Stromal cell of bone marrow (primary cell): Measurements from ENCODE around the gene TREH.
A peak's percentile ranks its signal among the peaks of the same experiment; 100 is the strongest.
"Not testable (repeated sequence)": the region's sequence is repeated elsewhere in the genome, so short reads cannot be mapped to it uniquely, and the experiment has no call there.

ENCODE experiments used
- DNase-seq: peaks from one replicate; pipeline ENCODE4 v3.0.0-alpha.2; 2012; ENCODE audit warnings: low read depth

TREH gene, protein sequence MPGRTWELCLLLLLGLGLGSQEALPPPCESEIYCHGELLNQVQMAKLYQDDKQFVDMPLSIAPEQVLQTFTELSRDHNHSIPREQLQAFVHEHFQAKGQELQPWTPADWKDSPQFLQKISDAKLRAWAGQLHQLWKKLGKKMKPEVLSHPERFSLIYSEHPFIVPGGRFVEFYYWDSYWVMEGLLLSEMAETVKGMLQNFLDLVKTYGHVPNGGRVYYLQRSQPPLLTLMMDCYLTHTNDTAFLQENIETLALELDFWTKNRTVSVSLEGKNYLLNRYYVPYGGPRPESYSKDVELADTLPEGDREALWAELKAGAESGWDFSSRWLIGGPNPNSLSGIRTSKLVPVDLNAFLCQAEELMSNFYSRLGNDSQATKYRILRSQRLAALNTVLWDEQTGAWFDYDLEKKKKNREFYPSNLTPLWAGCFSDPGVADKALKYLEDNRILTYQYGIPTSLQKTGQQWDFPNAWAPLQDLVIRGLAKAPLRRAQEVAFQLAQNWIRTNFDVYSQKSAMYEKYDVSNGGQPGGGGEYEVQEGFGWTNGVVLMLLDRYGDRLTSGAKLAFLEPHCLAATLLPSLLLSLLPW

DNA sequence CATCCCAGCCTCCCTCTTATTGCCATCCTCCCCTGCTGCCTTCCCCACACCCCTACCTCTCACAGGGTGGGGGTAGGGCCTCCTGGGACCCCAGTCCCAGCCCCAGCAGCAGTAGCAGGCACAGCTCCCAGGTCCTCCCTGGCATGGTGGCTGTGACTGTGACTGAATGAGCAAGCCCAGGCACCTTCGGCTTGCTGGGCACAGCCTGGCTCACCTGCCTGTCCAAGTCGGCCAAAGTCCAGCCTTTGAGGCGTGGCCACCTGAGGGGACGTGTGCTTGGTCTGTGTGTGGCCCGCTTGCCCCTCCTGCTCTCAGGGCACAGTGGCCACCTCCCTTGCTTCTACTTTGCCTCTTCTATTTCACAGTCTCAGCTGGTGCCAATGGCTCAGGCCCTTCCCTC is at the start of gene TREH:
Gene TREH (minus strand): TSS at position 168 of the 400 bp plus-strand sequence. CDS start 23 bp downstream, at position 145.
- no peak for DNase-seq

DNA sequence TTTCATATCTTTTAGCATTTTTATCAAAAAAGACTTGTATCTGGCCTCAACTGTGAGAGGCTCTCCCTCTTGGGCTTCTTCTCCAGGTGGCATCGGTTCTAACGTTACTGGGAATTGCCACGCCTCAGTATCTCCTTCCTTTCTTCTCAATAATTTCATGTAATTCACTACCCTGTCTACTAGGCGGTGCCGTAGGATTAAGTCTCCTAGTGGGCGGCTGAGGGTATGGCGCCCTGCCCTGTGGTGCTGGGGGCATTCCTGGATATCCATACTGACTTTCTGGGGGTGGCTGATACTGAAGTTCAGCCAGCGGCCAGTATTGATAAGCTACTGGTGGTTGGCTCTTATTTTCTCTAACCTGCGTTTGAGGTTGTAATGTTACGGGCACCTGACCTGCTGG is 48.7 kb upstream of the TREH start:
- not testable (repeated sequence) for DNase-seq

DNA sequence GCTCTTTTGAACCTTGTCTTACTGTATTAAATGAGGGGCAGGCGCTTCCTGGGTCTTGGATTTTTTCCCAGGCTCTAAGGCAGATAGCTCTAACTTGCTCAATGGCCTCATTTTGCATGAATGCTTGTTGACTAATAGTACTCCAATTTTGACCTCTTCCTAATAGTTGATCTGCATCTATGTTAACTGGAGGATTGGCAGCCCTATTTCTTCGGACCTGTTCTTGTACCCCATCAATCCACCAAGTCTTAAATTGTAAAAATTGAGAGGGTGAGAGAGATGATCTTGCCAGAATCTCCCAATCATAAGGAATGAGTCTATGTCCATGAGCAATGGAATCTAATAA is 48.2 kb upstream of the TREH start:
- DNase-seq = not testable (repeated sequence)

DNA sequence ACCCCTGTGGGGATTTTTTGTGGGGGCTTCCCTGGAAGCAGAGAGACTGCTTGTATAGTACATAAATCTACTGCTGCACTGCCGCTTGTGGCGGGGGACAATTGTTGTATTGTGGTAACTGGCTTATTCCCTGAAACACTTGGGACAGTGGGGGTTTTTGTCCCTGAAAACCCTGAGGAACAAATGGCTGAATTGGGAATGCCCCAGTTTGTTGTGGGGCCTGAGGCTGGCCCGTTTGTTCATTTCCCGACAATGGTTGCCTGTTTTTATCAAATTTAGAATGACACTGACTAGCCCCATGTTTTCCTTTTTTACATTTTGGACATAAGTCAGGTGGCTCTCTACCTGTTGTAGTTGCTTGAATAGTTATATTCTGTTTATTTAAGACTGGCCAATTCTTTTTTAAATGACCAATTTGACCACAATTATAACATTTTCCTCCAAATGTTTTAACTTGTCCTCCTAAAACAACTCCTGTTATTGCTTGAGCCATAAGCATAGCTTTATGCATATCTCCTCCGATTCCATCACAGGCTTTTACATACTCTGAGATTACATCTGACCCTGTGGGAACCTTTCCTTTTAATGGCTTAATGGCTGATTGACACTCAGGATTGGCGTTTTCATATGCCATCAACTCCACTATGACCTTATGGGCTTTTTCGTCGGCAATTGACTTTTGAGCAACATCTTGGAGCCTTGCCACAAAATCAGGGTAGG is 47.7 kb upstream of the TREH start:
- not testable (repeated sequence) for DNase-seq

DNA sequence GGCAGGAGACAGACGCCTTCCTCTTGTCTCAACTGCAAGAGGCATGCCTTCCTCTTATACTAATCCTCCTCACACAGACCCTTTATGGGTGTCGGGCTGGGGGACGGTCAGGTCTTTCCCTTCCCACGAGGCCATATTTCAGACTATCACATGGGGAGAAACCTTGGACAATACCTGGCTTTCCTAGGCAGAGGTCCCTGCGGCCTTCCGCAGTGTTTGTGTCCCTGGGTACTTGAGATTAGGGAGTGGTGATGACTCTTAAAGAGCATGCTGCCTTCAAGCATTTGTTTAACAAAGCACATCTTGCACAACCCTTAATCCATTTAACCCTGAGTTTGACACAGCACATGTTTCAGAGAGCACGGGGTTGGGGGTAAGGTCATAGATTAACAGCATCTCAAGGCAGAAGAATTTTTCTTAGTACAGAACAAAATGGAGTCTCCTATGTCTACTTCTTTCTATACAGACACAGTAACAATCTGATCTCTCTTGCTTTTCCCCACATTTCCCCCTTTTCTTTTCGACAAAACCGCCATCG is 42.1 kb upstream of the TREH start:
- DNase-seq = not testable (repeated sequence)

DNA sequence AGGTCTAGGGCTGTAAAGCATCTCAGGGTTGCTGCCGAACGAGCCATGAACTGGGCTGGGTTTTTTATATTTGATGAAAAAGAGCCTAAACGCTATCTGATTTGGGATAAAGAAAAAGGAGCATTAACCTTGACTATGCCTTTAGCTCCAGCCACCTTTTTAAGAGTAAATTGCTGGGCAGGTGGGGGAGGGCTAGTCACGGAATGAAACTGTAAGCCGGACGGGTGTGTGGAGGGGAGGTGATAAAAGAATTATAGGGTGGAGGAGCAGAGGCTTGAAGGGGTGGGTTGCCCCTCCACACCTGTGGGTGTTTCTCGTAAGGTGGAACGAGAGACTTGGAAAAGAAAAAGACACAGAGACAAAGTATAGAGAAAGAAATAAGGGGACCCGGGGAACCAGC is 41.3 kb upstream of the TREH start:
- not testable (repeated sequence) for DNase-seq

DNA sequence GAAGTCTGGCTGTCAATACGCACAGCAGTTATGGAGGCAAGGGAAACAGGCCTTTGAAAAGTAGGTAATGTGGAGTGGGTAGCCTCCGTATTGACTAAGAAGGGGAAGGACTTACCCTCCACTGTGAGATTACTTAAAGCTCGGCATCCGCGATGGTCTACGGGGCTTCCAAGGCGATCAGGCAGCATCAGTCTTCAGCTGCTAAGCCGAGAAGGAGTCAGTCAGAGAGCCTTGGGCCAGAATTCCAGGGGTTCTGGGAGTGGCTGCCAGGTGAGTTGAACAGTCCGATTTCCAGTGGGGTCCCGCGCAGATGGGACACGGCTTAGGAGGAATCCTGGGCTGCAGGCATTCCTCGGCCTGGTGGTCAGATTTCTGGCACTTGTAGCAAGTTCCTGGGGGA is 40.6 kb upstream of the TREH start:
- DNase-seq = not testable (repeated sequence)

DNA sequence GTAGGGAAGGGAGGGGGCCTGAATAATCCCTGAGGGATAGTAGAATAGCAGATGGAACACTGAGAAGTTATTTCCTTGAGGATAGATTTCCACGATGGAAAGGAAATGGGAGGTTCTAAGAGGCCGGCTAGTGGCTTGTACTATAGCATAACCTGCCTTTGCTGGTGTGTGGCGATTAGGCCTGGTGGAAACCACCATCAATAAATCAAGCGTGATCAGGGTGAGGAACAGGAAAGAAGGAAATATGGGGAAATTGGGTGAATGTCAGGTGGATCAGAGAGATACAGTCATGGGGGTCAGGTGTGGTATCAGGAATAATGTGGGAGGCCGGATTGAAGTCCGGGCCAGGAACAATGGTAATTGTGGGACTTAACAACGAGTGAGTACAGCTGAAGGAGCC is 39.1 kb upstream of the TREH start:
- DNase-seq = not testable (repeated sequence)

DNA sequence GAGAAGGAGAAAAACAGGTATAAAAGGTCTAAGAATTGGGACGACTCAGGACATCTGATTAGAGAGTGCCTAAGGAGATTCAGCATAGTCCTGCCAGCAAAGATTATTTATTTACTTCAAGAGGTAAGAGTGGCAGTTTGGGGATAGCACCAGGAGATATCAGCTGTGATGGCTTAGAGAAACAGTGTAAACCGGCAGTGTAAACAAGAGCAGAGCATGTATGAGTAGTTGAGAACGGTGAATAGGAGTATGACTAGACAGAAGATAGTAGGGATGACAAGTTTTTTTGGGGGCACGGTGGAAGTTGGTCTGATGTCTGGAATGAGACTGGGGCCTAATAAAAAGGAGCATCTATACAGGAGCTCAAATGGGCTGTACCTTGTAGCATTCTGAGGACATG is 38.3 kb upstream of the TREH start:
- not testable (repeated sequence) for DNase-seq

DNA sequence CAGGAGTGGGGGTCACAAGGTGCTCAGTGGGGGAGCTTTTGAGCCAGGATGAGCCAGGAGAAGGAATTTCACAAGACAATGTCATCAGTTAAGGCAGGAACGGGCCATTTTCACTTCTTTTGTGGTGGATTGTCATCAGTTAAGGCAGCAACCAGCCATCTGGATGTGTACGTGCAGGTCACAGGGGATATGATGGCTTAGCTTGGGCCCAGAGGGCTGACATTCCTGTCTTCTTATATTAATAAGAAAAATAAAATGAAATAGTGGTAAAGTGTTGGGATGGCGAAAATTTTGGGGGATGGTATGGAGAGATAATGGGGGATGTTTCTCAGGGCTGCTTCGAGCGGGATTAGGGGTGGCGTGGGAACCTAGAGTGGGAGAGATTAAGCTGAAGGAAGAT is 37.8 kb upstream of the TREH start:
- not testable (repeated sequence) for DNase-seq

DNA sequence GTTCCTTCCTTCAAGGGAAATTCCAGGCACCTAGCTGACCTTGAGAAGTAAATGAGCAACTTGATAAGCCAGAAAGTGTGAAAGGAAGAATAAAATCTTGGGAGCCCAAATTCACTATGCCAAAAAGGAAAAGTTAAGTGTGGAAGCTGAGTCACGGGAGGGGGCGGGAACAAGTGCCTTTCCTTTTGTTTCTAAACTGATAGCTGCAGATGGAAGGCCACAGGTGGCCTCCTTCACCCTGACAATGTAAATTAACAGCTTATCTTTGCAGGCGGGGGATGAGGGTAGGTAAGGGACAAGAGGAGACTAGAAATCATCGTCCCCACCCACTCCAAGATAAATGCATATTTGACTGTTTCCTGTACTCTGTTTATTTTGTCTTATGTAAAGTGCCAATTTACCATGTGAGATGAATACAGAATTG is 36.4 kb upstream of the TREH start:
- no peak for DNase-seq

DNA sequence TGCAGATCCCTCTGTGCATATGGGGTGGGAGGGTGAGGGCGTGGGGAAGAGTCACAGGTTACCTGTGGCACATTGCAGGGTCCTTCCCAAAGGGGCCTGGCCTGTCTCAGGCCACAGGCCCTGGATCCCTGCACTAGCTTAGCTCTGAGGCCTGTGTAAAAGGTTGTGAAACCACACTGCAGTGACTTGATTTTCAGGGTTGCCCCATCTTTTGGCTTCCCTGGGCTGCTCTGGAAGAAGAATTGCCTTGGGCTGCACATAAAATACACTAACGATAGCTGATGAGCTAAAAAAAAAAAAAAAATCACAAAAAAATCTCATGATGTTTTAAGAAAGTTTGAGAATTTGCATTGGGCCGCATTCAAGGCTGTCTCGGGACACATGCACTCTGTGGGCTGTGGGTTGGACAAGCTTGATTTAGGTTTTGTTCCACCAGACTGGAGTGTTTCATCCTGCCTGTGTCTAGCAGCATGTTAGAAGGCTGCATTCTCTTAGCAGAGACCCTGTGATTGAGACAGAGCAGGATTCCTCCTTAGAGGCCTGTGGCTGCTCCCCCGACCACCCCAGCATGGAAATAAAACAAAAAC is 35.9 kb upstream of the TREH start:
- DNase-seq = peak; percentile 16

DNA sequence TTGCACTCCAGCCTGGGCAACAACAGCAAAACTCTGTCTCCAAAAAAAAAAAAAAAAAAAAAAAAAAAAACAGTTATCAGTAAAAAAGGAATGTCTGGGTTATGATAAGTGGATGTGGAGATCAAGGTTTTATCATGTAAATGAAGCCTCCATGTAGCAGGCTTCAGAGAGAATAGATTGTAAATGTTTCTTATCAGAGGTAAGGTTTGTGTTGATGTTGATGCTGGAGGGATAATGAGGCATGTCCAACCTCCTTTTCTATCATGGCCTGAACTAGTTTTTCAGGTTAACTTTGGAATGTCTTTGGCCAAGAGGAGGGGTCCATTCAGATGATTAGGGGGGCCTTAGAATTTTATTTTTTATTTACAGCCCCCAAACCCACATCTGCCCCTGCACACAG is 35.4 kb upstream of the TREH start:
- no peak for DNase-seq

DNA sequence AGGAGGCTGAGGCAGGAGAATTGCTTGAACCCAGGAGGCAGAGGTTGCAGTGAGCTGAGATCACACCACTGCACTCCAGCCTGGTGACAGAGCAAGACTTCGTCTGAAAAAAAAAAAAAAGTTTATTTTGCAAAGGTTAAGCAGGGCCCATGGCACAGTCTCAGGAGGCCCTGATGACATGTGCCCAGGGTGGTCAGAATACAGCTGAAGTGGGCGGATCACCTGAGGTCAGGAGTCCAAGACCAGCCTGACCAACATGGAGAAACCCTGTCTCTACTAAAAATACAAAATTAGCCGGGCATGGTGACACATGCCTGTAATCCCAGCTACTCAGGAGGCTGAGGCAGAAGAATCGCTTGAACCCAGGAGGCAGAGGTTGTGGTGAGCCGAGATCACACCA is 35.0 kb upstream of the TREH start:
- DNase-seq = not testable (repeated sequence)

DNA sequence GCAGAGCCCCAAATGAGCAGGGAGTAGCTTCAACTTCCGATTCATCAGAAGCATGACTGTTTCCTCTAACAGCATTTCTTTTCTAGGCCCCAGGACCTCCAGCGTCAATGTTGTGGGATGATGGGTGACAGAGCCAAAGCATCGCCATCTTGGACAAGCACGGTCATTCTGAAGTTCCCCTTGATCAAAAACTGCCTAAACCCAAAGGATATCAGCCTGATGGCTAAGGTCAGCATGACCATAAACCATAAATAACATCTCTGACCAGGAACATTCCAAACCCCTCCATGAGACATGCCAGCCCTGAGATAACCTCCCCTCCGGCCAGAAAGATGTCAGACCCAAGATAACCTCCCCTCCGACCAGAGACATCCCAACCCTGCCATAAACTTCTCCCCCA is 28.8 kb upstream of the TREH start:
- DNase-seq = no peak

DNA sequence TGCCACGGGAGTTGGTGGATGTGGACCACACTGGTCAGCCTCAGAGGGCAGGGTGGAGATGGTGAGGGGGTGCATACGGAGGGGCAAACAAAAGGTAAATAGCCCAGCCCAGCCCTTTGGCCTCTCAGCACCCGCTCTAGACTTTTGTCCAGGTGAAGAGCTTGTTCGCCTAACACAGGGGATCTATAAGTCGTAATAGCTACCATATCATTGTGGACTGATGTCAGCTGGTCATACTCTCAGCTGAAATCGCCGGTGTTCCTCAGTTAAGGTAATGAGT is 27.0 kb upstream of the TREH start:
- DNase-seq = no peak

DNA sequence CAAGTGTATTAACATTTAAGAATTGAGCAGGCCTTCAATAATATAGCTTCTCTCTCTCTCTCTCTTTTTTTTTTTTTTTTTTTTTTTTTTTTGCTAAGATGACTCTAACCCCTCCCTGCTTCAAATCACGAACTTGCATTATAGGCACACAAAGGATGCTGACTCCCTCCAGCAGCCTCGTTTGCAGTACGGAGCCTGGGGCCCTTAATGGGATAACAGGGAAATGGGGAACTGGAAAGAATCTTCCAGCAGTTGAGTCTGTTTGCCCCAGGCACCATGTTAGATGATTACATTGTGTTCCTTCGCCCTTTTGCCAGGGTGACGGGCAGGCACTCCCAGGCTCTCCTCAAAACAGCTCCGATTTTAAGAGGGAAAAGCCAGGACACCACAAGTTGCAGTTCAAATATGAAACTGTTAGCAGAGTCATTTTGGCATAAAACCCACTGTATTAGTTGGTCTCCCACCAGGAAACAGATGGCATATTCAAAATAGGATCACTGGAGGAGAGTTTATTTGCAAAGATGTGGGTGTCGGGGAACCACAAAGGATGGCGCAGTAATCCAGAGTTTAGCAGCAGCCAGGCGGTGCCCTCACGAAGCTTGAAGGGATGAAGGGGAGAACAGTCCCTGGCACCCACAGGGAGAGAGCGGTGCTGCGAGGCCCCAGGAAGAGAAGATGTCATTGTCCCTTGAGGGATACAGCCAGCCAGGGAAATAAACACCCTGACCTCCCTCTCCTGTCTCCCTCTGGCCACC is 26.5 kb upstream of the TREH start:
- no peak for DNase-seq

DNA sequence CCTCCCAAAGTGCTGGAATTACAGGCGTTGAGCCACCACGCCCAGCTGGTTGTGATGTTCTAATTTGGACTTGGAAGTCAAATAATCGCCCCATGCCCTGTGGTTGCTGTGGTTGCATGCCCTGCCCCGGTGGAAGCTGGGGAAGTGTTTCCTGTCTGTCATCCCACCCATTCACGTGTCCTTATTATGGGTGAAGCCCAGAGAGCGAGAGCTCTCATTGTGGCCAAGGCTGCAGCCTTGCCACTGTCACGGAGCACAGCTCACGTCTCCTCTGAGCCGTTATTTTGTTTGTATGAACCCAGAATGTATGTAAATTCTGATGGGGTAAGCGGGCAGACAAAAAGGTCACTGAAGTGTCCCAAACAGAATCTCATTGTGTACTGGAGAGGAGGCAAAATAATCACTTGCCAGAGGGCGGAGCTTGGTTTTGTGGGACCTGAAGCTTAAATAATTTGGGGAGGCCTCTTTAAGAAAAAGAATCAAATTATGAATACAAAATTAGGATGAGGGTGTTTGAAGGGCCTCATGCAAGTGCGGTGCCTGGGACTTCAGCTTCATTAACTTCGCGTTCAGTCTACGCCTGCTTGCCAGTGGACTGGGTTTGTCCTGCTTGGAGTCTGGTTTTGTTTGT is 25.8 kb upstream of the TREH start:
- no peak for DNase-seq

DNA sequence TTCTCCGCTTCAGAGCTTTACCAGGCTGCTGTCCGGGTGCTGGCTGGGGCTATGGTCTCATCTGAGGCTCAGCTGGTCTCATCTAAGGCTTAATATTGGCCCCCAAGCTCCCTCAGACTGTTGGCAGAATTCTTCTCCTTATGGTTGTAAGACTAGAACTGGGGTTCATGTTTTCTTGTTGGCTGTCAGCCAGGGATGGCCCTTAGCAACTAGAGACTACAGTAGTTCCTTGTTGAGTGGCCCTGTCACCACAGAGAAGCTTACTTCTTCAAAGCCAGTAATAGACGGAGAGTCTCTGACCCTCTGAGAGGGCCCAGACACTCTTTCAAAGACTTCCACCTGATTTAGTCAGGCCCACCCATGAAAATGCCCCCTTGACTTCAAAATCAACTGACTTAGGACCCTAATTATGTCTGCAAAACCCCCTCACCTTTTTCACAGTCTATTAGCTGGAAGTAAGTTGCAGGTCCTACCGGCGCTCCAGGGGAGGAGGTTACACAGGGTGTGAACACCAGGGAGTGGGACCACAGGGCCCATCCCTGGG is 24.2 kb upstream of the TREH start:
- DNase-seq = no peak

DNA sequence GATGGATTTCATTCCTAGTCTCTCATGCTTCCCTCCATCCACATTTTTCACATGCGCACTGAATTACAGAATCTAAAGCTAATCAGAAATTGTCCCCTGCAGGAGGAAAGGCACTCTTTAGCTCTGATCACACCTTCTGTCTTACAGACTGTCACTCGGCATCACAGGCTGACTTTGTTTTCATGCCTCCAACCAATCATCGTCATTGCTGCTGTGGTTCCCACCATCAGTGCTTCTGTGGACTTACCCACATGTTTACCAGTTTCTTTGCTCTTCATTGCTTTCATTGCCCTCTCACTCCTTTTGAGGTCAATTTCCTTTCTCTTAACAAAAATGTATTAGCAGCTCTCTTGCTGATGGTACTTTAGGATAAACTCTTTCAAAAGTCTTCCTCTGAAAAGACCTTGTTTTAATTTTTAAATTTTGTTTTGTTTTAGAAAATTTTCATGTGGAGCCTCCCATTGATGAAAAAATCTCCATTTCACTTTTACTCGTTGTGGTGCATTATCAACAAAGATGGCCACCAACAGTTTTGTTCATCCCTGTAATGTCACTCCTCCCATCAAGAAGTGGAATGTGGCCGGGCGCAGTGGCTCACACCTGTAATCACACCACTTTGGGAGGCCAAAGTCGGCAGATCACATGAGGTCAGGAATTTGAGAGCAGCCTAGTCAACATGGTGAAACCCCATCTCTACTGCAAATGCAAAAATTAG is 20.2 kb upstream of the TREH start:
- no peak for DNase-seq

DNA sequence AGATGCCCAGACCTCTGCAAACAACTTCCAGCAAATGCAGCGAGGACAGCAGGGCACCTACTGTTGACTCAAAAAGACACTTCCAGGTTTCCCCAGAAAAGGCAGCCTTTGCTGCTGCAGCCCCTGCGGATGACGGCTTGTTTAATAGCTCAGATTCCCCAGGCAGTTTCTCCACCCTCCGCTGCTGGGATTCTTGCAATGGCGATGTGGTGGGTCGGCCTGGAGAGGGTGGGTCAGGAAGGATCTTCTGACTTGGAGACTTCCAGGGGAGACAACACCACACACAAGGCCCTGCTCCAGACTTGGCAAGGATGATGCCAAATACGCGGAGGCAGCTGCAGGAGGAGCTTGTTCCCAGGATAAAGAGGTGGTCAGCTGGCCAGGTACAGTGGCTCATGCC is 17.9 kb upstream of the TREH start:
- DNase-seq = no peak
